GM21367 (cell line): ENCODE measurements around the gene SEMA6B.
"Not testable (repeated sequence)": the region's sequence is repeated elsewhere in the genome, so short reads cannot be mapped to it uniquely, and the experiment has no call there.

Experiments used
- ATAC-seq: cut with Tn5 transposase; IDR thresholded peaks from one replicate; pipeline ENCODE4 v1.9.1; 2021; ENCODE audit not compliant: unreplicated experiment

SEMA6B gene, protein sequence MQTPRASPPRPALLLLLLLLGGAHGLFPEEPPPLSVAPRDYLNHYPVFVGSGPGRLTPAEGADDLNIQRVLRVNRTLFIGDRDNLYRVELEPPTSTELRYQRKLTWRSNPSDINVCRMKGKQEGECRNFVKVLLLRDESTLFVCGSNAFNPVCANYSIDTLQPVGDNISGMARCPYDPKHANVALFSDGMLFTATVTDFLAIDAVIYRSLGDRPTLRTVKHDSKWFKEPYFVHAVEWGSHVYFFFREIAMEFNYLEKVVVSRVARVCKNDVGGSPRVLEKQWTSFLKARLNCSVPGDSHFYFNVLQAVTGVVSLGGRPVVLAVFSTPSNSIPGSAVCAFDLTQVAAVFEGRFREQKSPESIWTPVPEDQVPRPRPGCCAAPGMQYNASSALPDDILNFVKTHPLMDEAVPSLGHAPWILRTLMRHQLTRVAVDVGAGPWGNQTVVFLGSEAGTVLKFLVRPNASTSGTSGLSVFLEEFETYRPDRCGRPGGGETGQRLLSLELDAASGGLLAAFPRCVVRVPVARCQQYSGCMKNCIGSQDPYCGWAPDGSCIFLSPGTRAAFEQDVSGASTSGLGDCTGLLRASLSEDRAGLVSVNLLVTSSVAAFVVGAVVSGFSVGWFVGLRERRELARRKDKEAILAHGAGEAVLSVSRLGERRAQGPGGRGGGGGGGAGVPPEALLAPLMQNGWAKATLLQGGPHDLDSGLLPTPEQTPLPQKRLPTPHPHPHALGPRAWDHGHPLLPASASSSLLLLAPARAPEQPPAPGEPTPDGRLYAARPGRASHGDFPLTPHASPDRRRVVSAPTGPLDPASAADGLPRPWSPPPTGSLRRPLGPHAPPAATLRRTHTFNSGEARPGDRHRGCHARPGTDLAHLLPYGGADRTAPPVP

DNA sequence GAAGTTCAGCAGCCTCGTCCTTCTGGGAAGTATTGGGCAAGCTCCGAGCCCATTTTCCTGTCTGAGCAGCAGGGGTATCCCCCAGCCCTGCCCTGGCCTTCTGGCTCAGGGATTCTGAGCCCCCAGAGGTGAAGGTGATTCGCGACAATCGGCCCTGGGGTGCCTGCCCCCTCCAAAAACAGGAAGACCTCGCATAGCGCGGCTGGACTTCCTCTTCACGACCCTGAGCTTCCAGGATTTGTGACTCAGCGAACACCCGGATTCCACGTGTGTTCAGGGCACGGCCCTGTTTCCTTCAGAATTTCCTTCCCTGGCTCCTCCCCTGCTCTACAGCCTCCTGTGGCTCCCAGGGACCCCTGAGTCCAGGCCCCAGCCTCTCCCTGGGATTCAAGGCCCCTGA is at the start of gene SEMA6B:
Gene SEMA6B, minus strand, starts transcription at position 116 of the 400 bp plus-strand sequence. CDS start 1,227 bp downstream, outside the sequence.
- ATAC-seq: no peak

- ATAC-seq: no peak
Observed at GRCh38 chr19:4606921-4607678, 47.6 kb upstream of the SEMA6B start.

DNA sequence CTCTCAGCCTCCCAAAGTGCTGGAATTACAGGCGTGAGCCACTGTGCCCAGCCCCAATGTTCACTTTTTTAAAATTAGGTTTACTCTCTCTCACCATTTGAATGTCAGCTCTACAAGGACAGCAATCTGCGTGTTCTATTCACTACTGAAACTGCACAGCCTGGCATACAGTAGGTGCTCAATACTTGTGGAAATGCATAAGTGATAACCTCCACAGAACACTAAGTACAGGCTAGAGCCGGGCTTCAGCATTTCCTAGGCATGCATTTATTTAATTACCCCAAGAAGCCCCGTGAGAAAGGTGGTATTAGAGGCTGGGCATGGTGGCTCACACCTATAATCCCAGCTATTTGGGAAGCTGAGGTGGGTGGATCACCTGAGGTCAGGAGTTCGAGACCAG is 46.7 kb upstream of the SEMA6B start:
- no peak for ATAC-seq

GRCh38 chr19:4604912-4605311 is 45.4 kb upstream of the SEMA6B start:
- no peak for ATAC-seq

- ATAC-seq: no peak
Observed at GRCh38 chr19:4602915-4603314, 43.4 kb upstream of the SEMA6B start.

DNA sequence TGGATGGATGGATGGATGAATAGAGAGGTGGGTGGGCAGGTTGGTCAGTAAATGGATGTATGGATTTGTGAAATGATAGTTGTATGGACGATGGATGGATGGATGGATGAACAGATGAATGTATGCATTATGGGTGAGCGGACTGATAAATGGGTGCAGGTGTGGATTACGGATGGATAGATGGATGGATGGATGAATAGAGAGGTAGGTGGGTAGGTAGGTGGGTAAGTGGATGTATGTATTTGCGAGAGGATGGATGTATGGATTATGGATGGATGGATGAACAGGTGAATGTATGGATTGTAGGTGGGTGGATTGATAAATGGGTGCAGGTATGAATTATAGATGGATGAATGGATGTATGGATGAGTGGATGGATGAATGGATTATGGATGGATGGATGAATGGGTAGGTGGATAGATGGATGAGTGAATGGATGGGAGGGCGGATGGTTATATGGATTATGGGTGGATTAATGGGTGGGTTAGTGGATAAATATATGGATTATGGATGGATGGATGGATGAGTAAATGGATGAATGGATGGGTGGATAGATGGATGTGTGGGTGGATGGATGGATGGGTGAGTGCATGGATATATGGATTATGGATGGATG is 42.8 kb upstream of the SEMA6B start:
- ATAC-seq: no peak

GRCh38 chr19:4600893-4601292 is 41.4 kb upstream of the SEMA6B start:
- ATAC-seq: no peak

- ATAC-seq: no peak
Observed at GRCh38 chr19:4600082-4600481, 40.6 kb upstream of the SEMA6B start.

DNA sequence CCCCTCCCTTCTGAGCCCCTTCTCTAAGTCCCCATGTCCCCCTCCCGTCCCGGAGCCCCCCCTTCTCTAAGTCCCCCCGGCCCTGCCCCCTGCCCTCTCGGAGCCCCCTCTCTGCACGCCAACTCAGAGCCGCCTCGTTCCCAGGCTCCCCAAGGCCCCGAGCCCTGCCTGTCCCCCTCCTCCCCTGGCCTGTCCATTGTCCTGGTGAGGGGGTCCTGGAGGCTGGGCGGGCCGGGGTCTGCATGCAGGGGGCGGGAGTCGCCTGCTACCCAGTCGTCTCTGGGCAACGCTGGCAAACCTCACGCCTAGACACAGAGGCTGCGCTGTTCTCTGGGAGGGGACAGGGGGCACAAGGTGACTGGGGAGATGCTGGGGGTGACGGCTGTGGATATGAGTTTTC is 39.2 kb upstream of the SEMA6B start:
- no peak for ATAC-seq

GRCh38 chr19:4597975-4598671 is 38.6 kb upstream of the SEMA6B start:
- no peak for ATAC-seq

- ATAC-seq: no peak
Observed at GRCh38 chr19:4597278-4597974, 37.9 kb upstream of the SEMA6B start.

DNA sequence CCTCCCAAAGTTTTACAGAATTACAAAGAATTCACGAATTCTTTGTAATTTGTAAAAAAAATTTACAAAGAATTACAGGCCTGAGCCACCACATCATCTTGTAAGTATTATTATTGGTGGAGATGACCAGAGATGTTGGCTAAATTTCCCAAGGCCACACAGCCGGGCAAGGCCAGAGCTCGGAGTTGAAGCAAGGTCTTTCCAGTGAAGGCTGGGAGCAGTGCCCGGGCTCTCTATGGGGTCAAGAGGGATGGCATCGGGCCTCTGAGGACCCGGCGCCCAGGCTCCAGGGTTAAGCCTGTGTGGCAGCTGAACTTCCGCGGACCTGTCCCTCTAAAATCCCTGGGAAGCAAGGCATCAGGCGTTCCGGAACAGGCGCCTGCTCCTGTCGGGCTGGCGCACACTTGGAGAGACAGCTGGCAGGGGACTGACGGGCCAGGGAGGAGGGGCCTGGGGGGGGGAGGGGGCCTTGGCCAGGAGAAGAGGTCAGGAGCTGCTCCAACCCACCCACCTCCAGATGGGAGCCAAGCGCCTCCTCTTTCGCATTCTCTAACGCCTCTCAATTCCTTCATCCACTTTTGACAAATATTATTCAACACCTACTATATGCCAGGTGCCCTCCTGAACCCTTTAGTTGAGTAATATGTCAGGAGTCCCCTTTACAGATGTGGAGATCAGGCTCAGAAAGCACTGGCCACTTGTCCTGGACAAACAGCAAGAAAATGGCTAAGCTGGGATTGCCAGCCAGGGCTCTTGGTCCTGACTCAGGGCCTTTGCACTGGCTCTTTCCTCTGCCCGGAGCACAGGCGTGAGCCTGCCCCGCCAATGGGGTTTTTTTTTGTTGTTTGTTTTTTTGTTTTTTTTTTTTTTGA is 36.8 kb upstream of the SEMA6B start:
- ATAC-seq: no peak

GRCh38 chr19:4595158-4595557 is 35.7 kb upstream of the SEMA6B start:
- not testable (repeated sequence) for ATAC-seq

DNA sequence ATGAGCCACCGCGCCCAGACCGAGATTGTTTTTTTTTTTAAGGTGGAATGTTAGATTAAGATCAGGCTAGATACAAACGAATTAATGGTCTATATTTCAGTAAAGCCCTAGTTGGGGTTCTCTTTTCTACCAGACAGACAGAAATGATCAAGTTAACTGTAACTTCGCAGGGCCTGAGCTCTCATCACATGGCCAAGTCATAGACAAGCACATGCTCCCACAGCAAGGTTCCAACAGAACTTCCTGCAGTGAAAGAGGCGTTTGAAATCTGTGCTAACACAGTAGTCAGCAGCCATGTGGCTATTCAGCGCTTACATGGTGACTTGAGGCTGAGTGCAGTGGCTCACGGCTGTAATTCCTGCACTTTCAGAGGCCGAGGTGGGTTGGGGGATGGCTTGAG is 34.7 kb upstream of the SEMA6B start:
- ATAC-seq: no peak

DNA sequence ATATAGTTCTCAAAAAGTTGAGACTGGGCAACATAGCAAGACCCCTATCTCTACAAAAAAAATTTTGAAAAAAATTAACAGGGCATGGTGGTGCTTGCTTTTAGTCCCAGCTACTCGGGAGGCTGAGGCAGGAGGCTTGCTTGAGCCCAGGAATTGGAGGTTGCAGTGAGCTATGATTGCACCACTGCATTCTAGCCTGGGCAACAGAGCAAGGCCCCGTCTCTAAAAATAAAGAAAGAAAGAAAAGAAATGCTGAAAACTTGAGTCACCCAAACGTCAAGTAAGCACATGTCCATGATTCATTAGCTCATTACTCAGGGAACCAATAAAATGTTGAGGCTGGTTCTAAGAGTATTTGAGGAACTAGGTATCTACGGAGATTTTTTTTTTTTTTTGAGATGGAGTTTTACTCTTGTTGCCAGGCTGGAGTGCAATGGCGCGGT is 33.9 kb upstream of the SEMA6B start:
- ATAC-seq: no peak

DNA sequence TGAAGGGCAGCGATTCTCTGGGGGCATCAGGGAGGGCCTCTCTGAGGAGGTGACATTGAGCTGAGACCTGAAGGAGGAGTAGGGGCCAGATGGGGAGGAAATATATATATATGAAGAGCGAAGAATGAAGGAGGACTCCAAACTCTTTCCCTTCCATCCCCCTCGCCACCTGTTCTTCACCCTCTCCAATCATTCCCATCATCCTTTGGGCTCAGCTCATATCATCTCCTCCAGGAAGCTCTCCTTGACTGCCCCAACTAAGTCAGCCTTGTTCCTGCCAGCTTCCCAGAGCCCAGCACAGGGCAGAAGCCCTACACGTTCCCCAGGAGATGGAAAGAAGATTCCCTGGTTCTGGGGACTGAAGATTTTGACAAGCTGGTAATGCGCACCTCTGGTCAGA is 33.0 kb upstream of the SEMA6B start:
- no peak for ATAC-seq

DNA sequence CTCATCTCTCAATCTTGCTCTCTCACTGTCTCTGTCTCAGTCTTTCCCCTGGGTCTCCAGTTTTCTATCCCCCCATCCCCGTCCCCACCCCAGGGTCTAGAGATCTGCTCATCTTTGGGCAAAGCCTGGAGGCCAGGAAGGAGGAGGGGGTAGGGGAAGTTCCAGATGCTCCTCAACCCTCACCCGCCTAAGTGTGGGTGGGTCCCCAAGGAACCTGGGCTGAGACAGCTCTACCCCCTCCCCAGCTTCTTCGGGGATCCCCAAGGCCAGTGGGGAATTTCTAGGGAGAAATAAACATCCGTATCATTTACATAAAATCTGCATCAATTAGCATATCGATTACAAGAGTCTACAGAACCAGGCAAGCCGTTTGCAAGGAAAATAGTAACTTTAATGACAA is 31.8 kb upstream of the SEMA6B start:
- ATAC-seq: no peak

DNA sequence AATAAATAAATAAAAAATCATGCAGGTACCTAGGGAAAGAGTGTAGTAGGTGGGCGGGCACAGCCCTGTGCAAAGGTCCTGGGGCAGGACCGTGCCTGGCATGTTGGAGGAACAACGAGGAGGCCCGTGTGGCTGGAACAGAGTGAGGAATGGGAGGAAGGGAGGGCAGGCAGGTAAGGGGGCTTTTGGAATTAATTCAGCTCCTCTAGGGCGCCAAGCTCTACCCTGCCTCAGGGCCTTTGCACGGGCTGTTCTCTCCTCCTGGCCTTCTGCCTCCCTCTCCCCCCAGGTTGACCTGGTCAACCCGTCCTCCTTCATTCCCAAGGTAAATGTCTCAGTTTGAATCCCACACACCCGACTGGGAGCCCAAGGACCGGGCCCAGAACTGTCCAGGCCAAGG is 31.1 kb upstream of the SEMA6B start:
- ATAC-seq: no peak
